ENCODE data around the gene CYB561A3.

GRCh38 chr11:61401573-61401972 is 39.9 kb upstream of the CYB561A3 start:
- TF ChIP-seq REST (IDR thresholded peaks at IDR 0.05; ENCODE audit: low read depth): no peak
- TF ChIP-seq FOXM1 (IDR thresholded peaks at IDR 0.05; ENCODE audit: borderline replicate concordance, low read depth): no peak
- TF ChIP-seq EP300 (IDR thresholded peaks at IDR 0.05; ENCODE audit: borderline replicate concordance): no peak
- no peak for TF ChIP-seq TAF1 (IDR thresholded peaks at IDR 0.05; ENCODE audit: low read depth)
- TF ChIP-seq YY1 (IDR thresholded peaks at IDR 0.05; ENCODE audit: low read depth): no peak
- TF ChIP-seq EGR1 (IDR thresholded peaks at IDR 0.05): no peak
- no peak for TF ChIP-seq RAD21 (IDR thresholded peaks at IDR 0.05; ENCODE audit: low read depth)
- TF ChIP-seq CREB1 (IDR thresholded peaks at IDR 0.05; ENCODE audit: low read depth): no peak
- TF ChIP-seq, protein P1, sequence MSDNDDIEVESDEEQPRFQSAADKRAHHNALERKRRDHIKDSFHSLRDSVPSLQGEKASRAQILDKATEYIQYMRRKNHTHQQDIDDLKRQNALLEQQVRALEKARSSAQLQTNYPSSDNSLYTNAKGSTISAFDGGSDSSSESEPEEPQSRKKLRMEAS (IDR thresholded peaks at IDR 0.05): no peak
- no peak for TF ChIP-seq TEAD4 (IDR thresholded peaks at IDR 0.05)
- no peak for TF ChIP-seq NFIC (IDR thresholded peaks at IDR 0.05)
- no peak for TF ChIP-seq ZBTB7A (IDR thresholded peaks at IDR 0.05; ENCODE audit: low read depth)
- TF ChIP-seq CEBPB (IDR thresholded peaks at IDR 0.05): no peak
- no peak for TF ChIP-seq TCF12 (IDR thresholded peaks at IDR 0.05; ENCODE audit: low read depth)

Measured in Ishikawa (cell line).